Lower lobe of right lung (tissue), 2 donors: Measurements from ENCODE around the gene PER2. TPM values are rescaled to one million over a fixed set of nuclear protein-coding genes. Genes with fewer than 3 reads are reported as not detected.
A peak's percentile ranks its signal among the peaks of the same experiment; 100 is the strongest.

Source experiments
- ATAC-seq, 2 donors: fragments of 200-7000 bp; cut with Tn5 transposase; one replicate each; pipeline ENCODE4 v1.9.1; 2020 to 2022; ENCODE audit warnings: mild to moderate bottlenecking in 2 of 2, moderate library complexity in 2 of 2
- DNase-seq: peaks from one replicate; pipeline ENCODE4 v3.0.0-alpha.2; 2020
- H3K27ac ChIP-seq: fragments of 200-600 bp; one replicate; pipeline ENCODE4 v1.8.0; 2022
- H3K27me3 ChIP-seq: fragments of 200-600 bp; one replicate; pipeline ENCODE4 v1.8.0; 2022; ENCODE audit warnings: low read depth
- H3K36me3 ChIP-seq: fragments of 200-600 bp; one replicate; pipeline ENCODE4 v1.8.0; 2022; ENCODE audit warnings: mild to moderate bottlenecking
- H3K4me1 ChIP-seq: fragments of 200-600 bp; one replicate; pipeline ENCODE4 v1.8.0; 2022
- H3K4me3 ChIP-seq: fragments of 200-600 bp; one replicate; pipeline ENCODE4 v1.8.0; 2022; ENCODE audit warnings: mild to moderate bottlenecking
- H3K9me3 ChIP-seq: fragments of 200-600 bp; one replicate; pipeline ENCODE4 v1.8.0; 2022
- CTCF ChIP-seq: fragments of 200-600 bp; IDR thresholded peaks from one replicate; pipeline ENCODE4 v1.8.0; 2022; ENCODE audit warnings: antibody characterized with exemption, mild to moderate bottlenecking
- intact Hi-C: fragments of 100-400 bp; cut with DNase I; formaldehyde crosslinking; loops from one replicate; pipeline ENCODE4 v1.11.0; 2022
- total RNA-seq: library from RNA; stranded (reverse); fragmentation: NEBNext Ultra II Directional; extraction: Animal tissue kit (Norgen Biotek cat#: 25700); gene quantifications from one replicate; pipeline ENCODE4 v1.2.1, GENCODE V29; 2021
- donor health status: DM: no; HTN: yes; CAD: no; lungs with severe emphysema.

The PER2 gene
- total RNA-seq, 1 donor from 2014 or later, result 24.9 TPM

- Histone ChIP-seq H3K27ac (no peak overlapping the region), H3K27me3 (no peaks in the 10 kb centered on the region), H3K4me1 (peaks cover 35% of the 10 kb centered on the region), H3K9me3 (no peaks in the 10 kb centered on the region), H3K36me3 (peaks cover 82% of the 10 kb centered on the region), H3K4me3 (no peak overlapping the region)
- DNase-seq (peak; percentile 6), ATAC-seq (no peak)
- intact Hi-C loops, result no loop called here
- no peak for TF ChIP-seq CTCF
Observed at GRCh38 chr2:238265605-238266004, 22.8 kb downstream of the PER2 start.

- Histone ChIP-seq H3K36me3 (peaks cover 80% of the 10 kb centered on the region), H3K27ac (peak overlapping the region; percentile 50), H3K4me1 (peaks cover 40% of the 10 kb centered on the region), H3K27me3 (no peaks in the 10 kb centered on the region), H3K9me3 (no peaks in the 10 kb centered on the region), H3K4me3 (no peak overlapping the region)
- no peak for TF ChIP-seq CTCF
- peak; percentile 43 for DNase-seq
- intact Hi-C loops, result no loop called here
- ATAC-seq, result peak in 1 of 2 donors; percentile 29
Observed at GRCh38 chr2:238264072-238264460, 24.3 kb downstream of the PER2 start.

- peak; percentile 92 for DNase-seq
- intact Hi-C loops, result no loop called here
Observed at GRCh38 chr2:238263204-238264071, 25.0 kb downstream of the PER2 start.

GRCh38 chr2:238262496-238263122 is 25.8 kb downstream of the PER2 start:
- peaks cover 80% of the 10 kb centered on the region for H3K36me3 ChIP-seq
- no peaks in the 10 kb centered on the region for H3K27me3 ChIP-seq
- intact Hi-C loops, result no loop called here
- H3K4me3 ChIP-seq, result no peak overlapping the region
- no peaks in the 10 kb centered on the region for H3K9me3 ChIP-seq
- DNase-seq (peak; percentile 38), ATAC-seq (no peak)
- TF ChIP-seq CTCF, result no peak
- peaks cover 40% of the 10 kb centered on the region for H3K4me1 ChIP-seq
- H3K27ac ChIP-seq, result peak overlapping the region; percentile 50

More at GRCh38 chr2:238263204-238264071, 25.0 kb downstream of the PER2 start:
- no peaks in the 10 kb centered on the region for H3K27me3 ChIP-seq
- H3K4me3 ChIP-seq, result no peak overlapping the region
- peak overlapping the region; percentile 50 for H3K27ac ChIP-seq
- no peaks in the 10 kb centered on the region for H3K9me3 ChIP-seq
- peaks cover 40% of the 10 kb centered on the region for H3K4me1 ChIP-seq
- H3K36me3 ChIP-seq, result peaks cover 80% of the 10 kb centered on the region
- peak; percentile 81 to 87 for ATAC-seq
- TF ChIP-seq CTCF, result peak; percentile 84

GRCh38 chr2:238261718-238262375 is 26.6 kb downstream of the PER2 start:
- Histone ChIP-seq H3K4me1 (peaks cover 40% of the 10 kb centered on the region), H3K36me3 (peaks cover 80% of the 10 kb centered on the region), H3K4me3 (no peak overlapping the region), H3K27me3 (no peaks in the 10 kb centered on the region), H3K9me3 (no peaks in the 10 kb centered on the region), H3K27ac (peak overlapping the region; percentile 50)
- ATAC-seq, result no peak
- intact Hi-C loops, result no loop called here
- peak; percentile 28 for DNase-seq
- TF ChIP-seq CTCF, result no peak
